ENCODE measurements around the gene SLC7A6OS.

Gene SLC7A6OS

GRCh38 chr16:68265078-68265920 is 45.4 kb downstream of the SLC7A6OS start:
- no peaks in the 10 kb centered on the region for H3K27me3 ChIP-seq (ENCODE audit: insufficient read depth, low read depth, severe bottlenecking)
- H3K36me3 ChIP-seq = no peaks in the 10 kb centered on the region
- no peak for DNase-seq
- TF ChIP-seq CTCF (IDR thresholded peaks at IDR 0.05; ENCODE audit: low read depth, low read length) = no peak
- peak overlapping the region; percentile 68 for H3K27ac ChIP-seq
- H3K9me3 ChIP-seq (ENCODE audit: severe bottlenecking) = no peaks in the 10 kb centered on the region
- H3K4me3 ChIP-seq (ENCODE audit: low read depth, low read length) = peak overlapping the region; percentile 85

GRCh38 chr16:68264128-68265077 is 46.3 kb downstream of the SLC7A6OS start, which contains the start of gene SLC7A6:
Gene SLC7A6 (plus strand): TSS chr16:68264526. CDS start chr16:68274727, 10,201 bp downstream.
- Histone ChIP-seq H3K27me3 (ENCODE audit: insufficient read depth, low read depth, severe bottlenecking) (no peaks in the 10 kb centered on the region), H3K36me3 (no peaks in the 10 kb centered on the region; the same call in none of the 2 replicates), H3K4me3 (ENCODE audit: low read depth, low read length) (peak within 1 kb of the TSS; percentile 85), H3K27ac (peak within 1 kb of the TSS; percentile 68), H3K9me3 (ENCODE audit: severe bottlenecking) (no peaks in the 10 kb centered on the region)
- peak; percentile 84 for DNase-seq
- peak; percentile 85 for TF ChIP-seq CTCF (IDR thresholded peaks at IDR 0.05; ENCODE audit: low read depth, low read length)

GRCh38 chr16:68263559-68264127 is 47.1 kb downstream of the SLC7A6OS start:
- peak overlapping the region; percentile 85 for H3K4me3 ChIP-seq (ENCODE audit: low read depth, low read length)
- H3K27ac ChIP-seq = peak overlapping the region; percentile 68
- no peaks in the 10 kb centered on the region for H3K27me3 ChIP-seq (ENCODE audit: insufficient read depth, low read depth, severe bottlenecking)
- no peak for TF ChIP-seq CTCF (IDR thresholded peaks at IDR 0.05; ENCODE audit: low read depth, low read length)
- no peaks in the 10 kb centered on the region; the same call in none of the 2 replicates for H3K36me3 ChIP-seq
- no peaks in the 10 kb centered on the region for H3K9me3 ChIP-seq (ENCODE audit: severe bottlenecking)
- DNase-seq = no peak

GRCh38 chr16:68259007-68259825 is 51.5 kb downstream of the SLC7A6OS start:
- Histone ChIP-seq H3K27ac (no peak overlapping the region), H3K9me3 (ENCODE audit: severe bottlenecking) (no peaks in the 10 kb centered on the region), H3K36me3 (no peaks in the 10 kb centered on the region; the same call in none of the 2 replicates), H3K4me3 (ENCODE audit: low read depth, low read length) (no peak overlapping the region), H3K27me3 (ENCODE audit: insufficient read depth, low read depth, severe bottlenecking) (no peaks in the 10 kb centered on the region)
- no peak for DNase-seq
- no peak for TF ChIP-seq CTCF (IDR thresholded peaks at IDR 0.05; ENCODE audit: low read depth, low read length)
